ENCODE results near the gene HOXA11. TPM values are rescaled to one million over a fixed set of nuclear protein-coding genes. Genes with fewer than 3 reads are reported as not detected.

Gene HOXA11
- total and polyA plus RNA-seq, 4 donors = not detected

DNA sequence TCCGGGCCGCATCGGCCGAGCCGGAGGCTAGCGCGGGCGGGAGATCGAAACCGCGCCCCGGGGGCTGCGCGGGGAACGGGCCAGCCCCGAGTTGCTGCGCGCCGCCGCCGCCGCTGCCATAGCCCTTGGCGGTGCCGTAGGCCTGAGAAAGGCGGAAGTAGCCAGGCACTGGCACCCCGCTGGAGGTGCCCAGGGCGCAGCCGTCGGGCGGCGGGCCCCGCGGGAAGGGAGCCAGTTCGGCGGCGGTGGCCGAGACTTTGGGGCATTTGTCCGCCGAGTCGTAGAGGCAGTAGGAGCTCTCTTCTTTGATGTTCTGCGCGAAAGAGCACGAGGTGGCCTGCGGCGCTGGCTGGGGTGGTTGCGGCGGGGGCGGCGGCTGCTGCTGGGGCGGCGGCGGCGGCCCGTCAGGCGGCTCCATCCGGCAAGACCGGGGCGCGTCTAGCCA is 11.5 kb downstream of the HOXA11 start:
- DNase-seq (ENCODE audit: low spot score) = no peak
- Histone ChIP-seq H3K4me3 (ENCODE audit: low read depth in 1 of 3, low read length in 3 of 3) (peak overlapping the region in 1 of 3 donors; percentile 55), H3K9ac (ENCODE audit: low read depth in 1 of 2, low read length in 2 of 2) (no peak overlapping the region), H3K27ac (ENCODE audit: low read depth in 1 of 2, low read length in 2 of 2) (no peak overlapping the region), H3K36me3 (ENCODE audit: control insufficient read depth in 4 of 4, insufficient read depth in 3 of 4, low read depth in 1 of 4, low read length in 3 of 4) (no peaks in the 10 kb centered on the region), H3K4me1 (ENCODE audit: control insufficient read depth in 4 of 4, insufficient read depth in 4 of 4, low read length in 3 of 4) (peaks cover 9 to 15% (median 12%) of the 10 kb centered on the region in 4 donors), H3K27me3 (ENCODE audit: control insufficient read depth in 4 of 4, insufficient read depth in 4 of 4, low read length in 3 of 4) (peaks cover 17 to 62% (median 29%) of the 10 kb centered on the region in 4 donors), H3K9me3 (ENCODE audit: control insufficient read depth in 4 of 4, low read length in 3 of 4) (peaks cover 0 to 2% (median 0%) of the 10 kb centered on the region in 4 donors)
- TF ChIP-seq YY1 (IDR thresholded peaks at IDR 0.05) (no peak), NR2F2 (IDR thresholded peaks at IDR 0.05) (no peak), SP1 (IDR thresholded peaks at IDR 0.05) (no peak), HNF4G (IDR thresholded peaks at IDR 0.05) (no peak), TAF1 (conservative IDR thresholded peaks at IDR 0.05) (no peak)
- TF ChIP-seq, protein P1, sequence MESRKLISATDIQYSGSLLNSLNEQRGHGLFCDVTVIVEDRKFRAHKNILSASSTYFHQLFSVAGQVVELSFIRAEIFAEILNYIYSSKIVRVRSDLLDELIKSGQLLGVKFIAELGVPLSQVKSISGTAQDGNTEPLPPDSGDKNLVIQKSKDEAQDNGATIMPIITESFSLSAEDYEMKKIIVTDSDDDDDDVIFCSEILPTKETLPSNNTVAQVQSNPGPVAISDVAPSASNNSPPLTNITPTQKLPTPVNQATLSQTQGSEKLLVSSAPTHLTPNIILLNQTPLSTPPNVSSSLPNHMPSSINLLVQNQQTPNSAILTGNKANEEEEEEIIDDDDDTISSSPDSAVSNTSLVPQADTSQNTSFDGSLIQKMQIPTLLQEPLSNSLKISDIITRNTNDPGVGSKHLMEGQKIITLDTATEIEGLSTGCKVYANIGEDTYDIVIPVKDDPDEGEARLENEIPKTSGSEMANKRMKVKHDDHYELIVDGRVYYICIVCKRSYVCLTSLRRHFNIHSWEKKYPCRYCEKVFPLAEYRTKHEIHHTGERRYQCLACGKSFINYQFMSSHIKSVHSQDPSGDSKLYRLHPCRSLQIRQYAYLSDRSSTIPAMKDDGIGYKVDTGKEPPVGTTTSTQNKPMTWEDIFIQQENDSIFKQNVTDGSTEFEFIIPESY (IDR thresholded peaks at IDR 0.05) = no peak
- TF ChIP-seq, protein P2, sequence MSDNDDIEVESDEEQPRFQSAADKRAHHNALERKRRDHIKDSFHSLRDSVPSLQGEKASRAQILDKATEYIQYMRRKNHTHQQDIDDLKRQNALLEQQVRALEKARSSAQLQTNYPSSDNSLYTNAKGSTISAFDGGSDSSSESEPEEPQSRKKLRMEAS (IDR thresholded peaks at IDR 0.05) = no peak
- WGBS = 4% methylated on average over 59 of the region's 59 CpGs

DNA sequence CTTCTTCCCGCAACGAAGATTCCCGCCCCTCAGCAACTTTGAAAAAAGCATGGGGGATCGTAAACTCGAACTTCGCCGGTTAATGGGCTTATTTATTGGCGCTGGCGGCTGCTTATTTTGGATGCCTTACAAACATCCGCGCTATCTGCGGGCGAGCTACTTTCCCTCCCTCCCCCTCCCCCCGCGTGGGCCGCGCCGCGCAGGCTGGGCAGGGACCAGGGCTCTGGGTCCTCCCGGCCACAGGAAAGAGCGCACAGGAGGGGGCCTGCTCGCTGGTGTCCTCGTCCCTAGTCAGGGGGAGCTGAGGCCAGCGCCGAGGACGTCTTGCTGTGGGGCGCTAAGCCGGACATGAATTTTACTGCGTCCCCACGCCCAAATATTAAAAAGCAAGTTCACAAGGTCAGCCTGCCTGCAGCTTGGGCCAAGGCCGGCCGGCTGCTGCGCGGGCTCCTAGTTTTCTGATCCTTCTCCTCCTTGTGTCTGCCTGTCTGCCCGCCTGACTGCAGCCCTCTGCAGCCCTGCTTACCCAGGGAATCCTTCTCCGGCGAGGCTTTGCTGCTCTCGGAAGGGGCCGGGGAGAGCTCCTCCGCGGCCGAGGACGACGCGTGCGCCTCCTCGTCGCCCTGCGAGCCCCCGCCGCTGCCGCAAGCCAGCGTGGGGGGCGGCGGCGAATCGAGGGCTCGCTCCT is 12.1 kb downstream of the HOXA11 start:
- H3K36me3 ChIP-seq (ENCODE audit: control insufficient read depth in 4 of 4, insufficient read depth in 3 of 4, low read depth in 1 of 4, low read length in 3 of 4) = no peaks in the 10 kb centered on the region
- WGBS = 4% methylated on average over 58 of the region's 58 CpGs
- H3K9me3 ChIP-seq (ENCODE audit: control insufficient read depth in 4 of 4, low read length in 3 of 4) = peaks cover 0 to 2% (median 0%) of the 10 kb centered on the region in 4 donors
- no peak overlapping the region for H3K27ac ChIP-seq (ENCODE audit: low read depth in 1 of 2, low read length in 2 of 2)
- DNase-seq (ENCODE audit: low spot score) = no peak
- no peak overlapping the region for H3K9ac ChIP-seq (ENCODE audit: low read depth in 1 of 2, low read length in 2 of 2)
- H3K4me1 ChIP-seq (ENCODE audit: control insufficient read depth in 4 of 4, insufficient read depth in 4 of 4, low read length in 3 of 4) = peaks cover 9 to 15% (median 12%) of the 10 kb centered on the region in 4 donors
- H3K27me3 ChIP-seq (ENCODE audit: control insufficient read depth in 4 of 4, insufficient read depth in 4 of 4, low read length in 3 of 4) = peaks cover 17 to 64% (median 33%) of the 10 kb centered on the region in 4 donors
- H3K4me3 ChIP-seq (ENCODE audit: low read depth in 1 of 3, low read length in 3 of 3) = peak overlapping the region in 1 of 3 donors; percentile 55
- TF ChIP-seq SP1 (IDR thresholded peaks at IDR 0.05) (no peak), NR2F2 (IDR thresholded peaks at IDR 0.05) (no peak), GABPA (IDR thresholded peaks at IDR 0.05 in 1 of 2, conservative IDR thresholded peaks at IDR 0.05 in 1 of 2) (no peak), RAD21 (IDR thresholded peaks at IDR 0.05) (no peak), FOXA2 (IDR thresholded peaks at IDR 0.05) (no peak), HNF4A (conservative IDR thresholded peaks at IDR 0.05) (no peak), TAF1 (conservative IDR thresholded peaks at IDR 0.05) (no peak), HNF4G (IDR thresholded peaks at IDR 0.05) (no peak), YY1 (IDR thresholded peaks at IDR 0.05) (no peak), FOXA1 (IDR thresholded peaks at IDR 0.05) (no peak), EGR1 (IDR thresholded peaks at IDR 0.05; ENCODE audit: low read depth in 2 of 2) (no peak), JUND (IDR thresholded peaks at IDR 0.05) (no peak)
- TF ChIP-seq, protein P2 (IDR thresholded peaks at IDR 0.05) = no peak
- TF ChIP-seq, protein P1 (IDR thresholded peaks at IDR 0.05) = no peak
- TF ChIP-seq, protein P3, sequence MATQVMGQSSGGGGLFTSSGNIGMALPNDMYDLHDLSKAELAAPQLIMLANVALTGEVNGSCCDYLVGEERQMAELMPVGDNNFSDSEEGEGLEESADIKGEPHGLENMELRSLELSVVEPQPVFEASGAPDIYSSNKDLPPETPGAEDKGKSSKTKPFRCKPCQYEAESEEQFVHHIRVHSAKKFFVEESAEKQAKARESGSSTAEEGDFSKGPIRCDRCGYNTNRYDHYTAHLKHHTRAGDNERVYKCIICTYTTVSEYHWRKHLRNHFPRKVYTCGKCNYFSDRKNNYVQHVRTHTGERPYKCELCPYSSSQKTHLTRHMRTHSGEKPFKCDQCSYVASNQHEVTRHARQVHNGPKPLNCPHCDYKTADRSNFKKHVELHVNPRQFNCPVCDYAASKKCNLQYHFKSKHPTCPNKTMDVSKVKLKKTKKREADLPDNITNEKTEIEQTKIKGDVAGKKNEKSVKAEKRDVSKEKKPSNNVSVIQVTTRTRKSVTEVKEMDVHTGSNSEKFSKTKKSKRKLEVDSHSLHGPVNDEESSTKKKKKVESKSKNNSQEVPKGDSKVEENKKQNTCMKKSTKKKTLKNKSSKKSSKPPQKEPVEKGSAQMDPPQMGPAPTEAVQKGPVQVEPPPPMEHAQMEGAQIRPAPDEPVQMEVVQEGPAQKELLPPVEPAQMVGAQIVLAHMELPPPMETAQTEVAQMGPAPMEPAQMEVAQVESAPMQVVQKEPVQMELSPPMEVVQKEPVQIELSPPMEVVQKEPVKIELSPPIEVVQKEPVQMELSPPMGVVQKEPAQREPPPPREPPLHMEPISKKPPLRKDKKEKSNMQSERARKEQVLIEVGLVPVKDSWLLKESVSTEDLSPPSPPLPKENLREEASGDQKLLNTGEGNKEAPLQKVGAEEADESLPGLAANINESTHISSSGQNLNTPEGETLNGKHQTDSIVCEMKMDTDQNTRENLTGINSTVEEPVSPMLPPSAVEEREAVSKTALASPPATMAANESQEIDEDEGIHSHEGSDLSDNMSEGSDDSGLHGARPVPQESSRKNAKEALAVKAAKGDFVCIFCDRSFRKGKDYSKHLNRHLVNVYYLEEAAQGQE (IDR thresholded peaks at IDR 0.05) = no peak
- TF ChIP-seq, protein P4, sequence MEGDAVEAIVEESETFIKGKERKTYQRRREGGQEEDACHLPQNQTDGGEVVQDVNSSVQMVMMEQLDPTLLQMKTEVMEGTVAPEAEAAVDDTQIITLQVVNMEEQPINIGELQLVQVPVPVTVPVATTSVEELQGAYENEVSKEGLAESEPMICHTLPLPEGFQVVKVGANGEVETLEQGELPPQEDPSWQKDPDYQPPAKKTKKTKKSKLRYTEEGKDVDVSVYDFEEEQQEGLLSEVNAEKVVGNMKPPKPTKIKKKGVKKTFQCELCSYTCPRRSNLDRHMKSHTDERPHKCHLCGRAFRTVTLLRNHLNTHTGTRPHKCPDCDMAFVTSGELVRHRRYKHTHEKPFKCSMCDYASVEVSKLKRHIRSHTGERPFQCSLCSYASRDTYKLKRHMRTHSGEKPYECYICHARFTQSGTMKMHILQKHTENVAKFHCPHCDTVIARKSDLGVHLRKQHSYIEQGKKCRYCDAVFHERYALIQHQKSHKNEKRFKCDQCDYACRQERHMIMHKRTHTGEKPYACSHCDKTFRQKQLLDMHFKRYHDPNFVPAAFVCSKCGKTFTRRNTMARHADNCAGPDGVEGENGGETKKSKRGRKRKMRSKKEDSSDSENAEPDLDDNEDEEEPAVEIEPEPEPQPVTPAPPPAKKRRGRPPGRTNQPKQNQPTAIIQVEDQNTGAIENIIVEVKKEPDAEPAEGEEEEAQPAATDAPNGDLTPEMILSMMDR (IDR thresholded peaks at IDR 0.05; ENCODE audit: low read depth, low read length, missing input control) = no peak
- TF ChIP-seq, protein P5, sequence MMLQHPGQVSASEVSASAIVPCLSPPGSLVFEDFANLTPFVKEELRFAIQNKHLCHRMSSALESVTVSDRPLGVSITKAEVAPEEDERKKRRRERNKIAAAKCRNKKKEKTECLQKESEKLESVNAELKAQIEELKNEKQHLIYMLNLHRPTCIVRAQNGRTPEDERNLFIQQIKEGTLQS (IDR thresholded peaks at IDR 0.05) = no peak
